H1 (cell line): ENCODE data around the gene THADA.
A peak's percentile ranks its signal among the peaks of the same experiment; 100 is the strongest.

Source experiments
- BCL11A ChIP-seq, 2 experiments: IDR thresholded peaks; one replicate each; pipeline ENCODE4 v1.6.1; 2011; ENCODE audit warnings: low read depth in 2 of 2, low read length in 2 of 2, mild to moderate bottlenecking in 2 of 2
- CHD1 ChIP-seq: IDR thresholded peaks from 2 replicates; pipeline ENCODE4 v1.6.1; 2012; ENCODE audit warnings: low read depth, low read length, improper control_type of control experiment
- CHD2 ChIP-seq: IDR thresholded peaks from 2 replicates; pipeline ENCODE4 v1.6.1; 2012; ENCODE audit warnings: low read length, improper control_type of control experiment
- CREB1 ChIP-seq: IDR thresholded peaks from 2 replicates; pipeline ENCODE4 v1.6.1; 2012; ENCODE audit warnings: inconsistent platforms
- GABPA ChIP-seq: IDR thresholded peaks from 2 replicates; pipeline ENCODE4 v1.6.1; 2011; ENCODE audit warnings: mild to moderate bottlenecking, low read length, moderate library complexity, borderline replicate concordance; ENCODE audit not compliant: insufficient read depth
- HDAC2 ChIP-seq, 2 experiments: fragments of 300-600 bp in 1 of 2; sonication (generic) in 1 of 2; IDR thresholded peaks; 2 replicates each; pipeline ENCODE4 v1.6.1; 2011 to 2012; ENCODE audit warnings: low read depth in 2 of 2, low read length in 2 of 2, mild to moderate bottlenecking in 2 of 2, moderate library complexity in 2 of 2, borderline replicate concordance in 1 of 2, inconsistent platforms in 1 of 2
- POLR2A ChIP-seq, 2 experiments: IDR thresholded peaks; 1 replicate in 1 of 2; 2 replicates in 1 of 2; pipeline ENCODE4 v1.6.1; 2011; ENCODE audit warnings: low read depth in 2 of 2, low read length in 2 of 2, mild to moderate bottlenecking in 2 of 2; ENCODE audit errors: control extremely low read depth in 1 of 2
- POLR2AphosphoS5 ChIP-seq: IDR thresholded peaks from 2 replicates; pipeline ENCODE4 v1.6.1; 2011; ENCODE audit warnings: low read depth, low read length
- SIN3A ChIP-seq, 2 experiments: IDR thresholded peaks in 1 of 2; conservative IDR thresholded peaks in 1 of 2; 2 replicates each; pipeline ENCODE4 v1.6.1; 2011 to 2012; ENCODE audit warnings: low read length in 2 of 2, improper control_type of control experiment in 1 of 2, low read depth in 1 of 2, mild to moderate bottlenecking in 1 of 2
- TCF12 ChIP-seq: IDR thresholded peaks from 2 replicates; pipeline ENCODE4 v1.6.1; 2011; ENCODE audit warnings: low read depth, mild to moderate bottlenecking, low read length
- YY1 ChIP-seq: IDR thresholded peaks from 2 replicates; pipeline ENCODE4 v1.6.1; 2011; ENCODE audit warnings: low read depth, mild to moderate bottlenecking, low read length
- TF ChIP-seq, protein P1 (sequence below), 3 experiments: IDR thresholded peaks; 1 replicate in 2 of 3; 2 replicates in 1 of 3; pipeline versions ENCODE4 v1.5.1 to v1.6.1; 2011; ENCODE audit warnings: low read length in 3 of 3, mild to moderate bottlenecking in 3 of 3, inconsistent platforms in 2 of 3, low read depth in 1 of 3, moderate library complexity in 1 of 3; ENCODE audit not compliant: insufficient read depth in 1 of 3; ENCODE audit errors: control extremely low read depth in 1 of 3
- TF ChIP-seq, protein P2 (sequence below): IDR thresholded peaks from 2 replicates; pipeline ENCODE4 v1.6.1; 2011; ENCODE audit warnings: low read length, improper control_type of control experiment

DNA sequence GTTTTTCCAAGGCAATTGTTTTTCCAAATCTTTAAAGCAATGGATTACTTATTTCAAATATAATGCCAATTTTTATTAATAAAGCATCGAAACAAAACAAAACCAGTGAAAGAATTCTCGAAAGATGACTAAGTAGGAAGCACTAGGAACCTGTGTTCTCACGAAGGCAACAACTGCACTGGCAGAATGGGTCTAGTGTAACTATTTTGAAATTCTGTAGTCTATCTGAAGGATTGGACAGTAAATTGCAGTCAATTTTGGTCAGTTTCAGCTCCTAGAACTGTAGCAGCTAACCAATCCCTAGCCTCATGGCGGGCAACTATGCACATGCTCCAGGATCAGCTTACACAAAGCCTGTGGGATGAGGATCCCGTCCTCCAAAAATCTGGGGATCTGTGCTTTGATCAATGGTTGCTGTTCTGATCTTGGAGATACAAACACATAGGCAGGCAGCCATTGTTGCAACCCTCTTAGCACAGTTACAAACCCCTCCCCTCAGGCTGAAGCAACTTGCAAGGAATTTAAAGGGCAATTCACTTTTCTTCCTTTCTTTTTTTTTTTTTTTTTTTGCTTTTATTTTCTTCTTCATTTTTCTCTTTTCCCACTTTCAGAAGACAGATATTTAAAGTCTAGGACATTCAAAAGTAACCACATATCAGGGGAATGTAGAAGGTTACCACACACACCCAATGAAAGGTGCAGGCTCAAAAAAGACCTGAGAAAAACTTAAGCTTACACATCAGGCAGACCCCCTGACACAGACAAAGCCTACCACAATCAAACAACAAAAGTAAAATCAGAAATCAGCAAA, 147.6 kb downstream of the THADA start:
- TF ChIP-seq, protein P1, sequence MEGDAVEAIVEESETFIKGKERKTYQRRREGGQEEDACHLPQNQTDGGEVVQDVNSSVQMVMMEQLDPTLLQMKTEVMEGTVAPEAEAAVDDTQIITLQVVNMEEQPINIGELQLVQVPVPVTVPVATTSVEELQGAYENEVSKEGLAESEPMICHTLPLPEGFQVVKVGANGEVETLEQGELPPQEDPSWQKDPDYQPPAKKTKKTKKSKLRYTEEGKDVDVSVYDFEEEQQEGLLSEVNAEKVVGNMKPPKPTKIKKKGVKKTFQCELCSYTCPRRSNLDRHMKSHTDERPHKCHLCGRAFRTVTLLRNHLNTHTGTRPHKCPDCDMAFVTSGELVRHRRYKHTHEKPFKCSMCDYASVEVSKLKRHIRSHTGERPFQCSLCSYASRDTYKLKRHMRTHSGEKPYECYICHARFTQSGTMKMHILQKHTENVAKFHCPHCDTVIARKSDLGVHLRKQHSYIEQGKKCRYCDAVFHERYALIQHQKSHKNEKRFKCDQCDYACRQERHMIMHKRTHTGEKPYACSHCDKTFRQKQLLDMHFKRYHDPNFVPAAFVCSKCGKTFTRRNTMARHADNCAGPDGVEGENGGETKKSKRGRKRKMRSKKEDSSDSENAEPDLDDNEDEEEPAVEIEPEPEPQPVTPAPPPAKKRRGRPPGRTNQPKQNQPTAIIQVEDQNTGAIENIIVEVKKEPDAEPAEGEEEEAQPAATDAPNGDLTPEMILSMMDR (IDR thresholded peaks at IDR 0.05; ENCODE audit: control extremely low read depth in 1 of 3, insufficient read depth in 1 of 3, low read depth in 1 of 3, low read length in 3 of 3), result no peak
- no peak for TF ChIP-seq HDAC2 (IDR thresholded peaks at IDR 0.05; ENCODE audit: borderline replicate concordance in 1 of 2, low read depth in 2 of 2, low read length in 2 of 2)
- TF ChIP-seq YY1, result peak; percentile 87
- TF ChIP-seq CHD1, result no peak
- no peak for TF ChIP-seq CREB1
- TF ChIP-seq POLR2A (IDR thresholded peaks at IDR 0.05; ENCODE audit: control extremely low read depth in 1 of 2, low read depth in 2 of 2, low read length in 2 of 2), result no peak
- TF ChIP-seq SIN3A (conservative IDR thresholded peaks at IDR 0.05 in 1 of 2, IDR thresholded peaks at IDR 0.05 in 1 of 2; ENCODE audit: low read depth in 1 of 2, low read length in 2 of 2), result no peak
- TF ChIP-seq POLR2AphosphoS5, result no peak
- no peak for TF ChIP-seq CHD2
- no peak for TF ChIP-seq TCF12
- no peak for TF ChIP-seq BCL11A (IDR thresholded peaks at IDR 0.05; ENCODE audit: low read depth in 2 of 2, low read length in 2 of 2)
- TF ChIP-seq, protein P2, sequence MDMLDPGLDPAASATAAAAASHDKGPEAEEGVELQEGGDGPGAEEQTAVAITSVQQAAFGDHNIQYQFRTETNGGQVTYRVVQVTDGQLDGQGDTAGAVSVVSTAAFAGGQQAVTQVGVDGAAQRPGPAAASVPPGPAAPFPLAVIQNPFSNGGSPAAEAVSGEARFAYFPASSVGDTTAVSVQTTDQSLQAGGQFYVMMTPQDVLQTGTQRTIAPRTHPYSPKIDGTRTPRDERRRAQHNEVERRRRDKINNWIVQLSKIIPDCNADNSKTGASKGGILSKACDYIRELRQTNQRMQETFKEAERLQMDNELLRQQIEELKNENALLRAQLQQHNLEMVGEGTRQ, result no peak
- TF ChIP-seq GABPA, result no peak
